Ovary (tissue), 9 donors: ENCODE results near the gene TBL1X. TPM values are rescaled to one million over a fixed set of nuclear protein-coding genes. Genes with fewer than 3 reads are reported as not detected.

Experiments used
- DNase-seq, 5 donors: peaks; one replicate each; pipeline ENCODE4 v3.0.0-alpha.2; 2019 to 2020
- H3K27ac ChIP-seq, 2 donors: fragments of 200-600 bp; one replicate each; pipeline versions ENCODE4 v1.5.1 to v1.8.0; 2019 to 2022
- H3K27me3 ChIP-seq: fragments of 200-600 bp; one replicate; pipeline ENCODE4 v1.8.0; 2022
- H3K36me3 ChIP-seq: fragments of 200-600 bp; sonication (generic); one replicate; pipeline ENCODE4 v1.5.1; 2019
- H3K4me1 ChIP-seq: one replicate; pipeline ENCODE4 v1.8.1; 2013; ENCODE audit warnings: mild to moderate bottlenecking, moderate library complexity; ENCODE audit not compliant: insufficient read depth
- H3K4me3 ChIP-seq: fragments of 200-600 bp; sonication (generic); one replicate; pipeline ENCODE4 v1.5.1; 2017
- H3K9me3 ChIP-seq, 2 donors: fragments of 200-600 bp in 1 of 2; sonication (generic) in 1 of 2; one replicate each; pipeline versions ENCODE4 v1.5.1 to v1.8.1; 2013 to 2019; ENCODE audit warnings: mild to moderate bottlenecking in 1 of 2, moderate library complexity in 1 of 2
- CTCF ChIP-seq, 3 donors: fragments of 450-650 bp in 2 of 3; fragments of 200-600 bp in 1 of 3; IDR thresholded peaks; one replicate each; pipeline versions ENCODE4 v1.5.1 to v1.8.0; 2016 to 2022; ENCODE audit warnings: antibody characterized with exemption in 3 of 3, mild to moderate bottlenecking in 1 of 3
- EP300 ChIP-seq: sonication (generic); formaldehyde crosslinking; IDR thresholded peaks from one replicate; pipeline ENCODE4 v1.6.1; 2017; ENCODE audit warnings: antibody characterized with exemption
- POLR2A ChIP-seq: fragments of 450-650 bp; IDR thresholded peaks from one replicate; pipeline ENCODE4 v1.6.1; 2017; ENCODE audit warnings: antibody characterized with exemption, mild to moderate bottlenecking, moderate library complexity
- WGBS, 3 donors: extraction: QIAGEN DNeasy Blood & Tissue Kit in 1 of 3; methylation state at CpG; one replicate each; pipeline versions ENCODE4 v1.1.5 to v1.1.7; 2013 to 2017; 5-methylcytosine and 5-hydroxymethylcytosine counted together
- intact Hi-C, 4 donors: fragments of 100-400 bp; cut with DNase I; formaldehyde crosslinking; loops; one replicate each; pipeline versions ENCODE4 v1.11.0 to v1.15.1; 2022 to 2023
- polyA plus RNA-seq, 2 donors: library from polyadenylated mRNA; stranded (reverse); fragments of 200-250 nt in 1 of 2; fragments of 350-450 nt in 1 of 2; fragmentation: Illumina TruSeq in 1 of 2; extraction: RNeasy Lipid Tissue Mini Kit (QIAGEN cat#74804) in 1 of 2; gene quantifications; one replicate each; pipeline ENCODE4 v1.2.3, GENCODE V29; 2013 to 2014
- total RNA-seq, 7 donors: library from RNA; depleted of rRNA in 2 of 7; stranded (reverse); fragments of >200 nt in 2 of 7; fragmentation: NEBNext Ultra II Directional in 3 of 7; extraction: Animal tissue kit (Norgen Biotek cat#: 25700) in 3 of 7; gene quantifications; one replicate each; pipeline versions ENCODE4 v1.1.0 to v1.2.4, GENCODE V29; 2016 to 2023
- donor health status: DM: no; HTN: no; CAD: no; lungs with moderate emphysema.
- donor health status: DM: no; HTN: no; CAD: no.
- donor health status: Bipolar disorder and iron deficiency.
- donor health status: DM: yes; HTN: yes; CAD: no.
- donor health status: DM: no; HTN: no; CAD: no.
- donor health status: DM: yes; HTN: yes; CAD: no.

The TBL1X gene
- total and polyA plus RNA-seq, 9 donors = 11.3 to 50.5 (median 32.0) TPM

GRCh38 chrX:9501362-9501761 is 36.5 kb downstream of the TBL1X start:
- H3K4me1 ChIP-seq = no peaks in the 10 kb centered on the region
- WGBS, 3 donors = 67 to 87% (median 86%) methylated on average over 2 of the region's 2 CpGs
- intact Hi-C loops = no loop called here
- no peaks in the 10 kb centered on the region for H3K27me3 ChIP-seq
- H3K27ac ChIP-seq = no peak overlapping the region
- TF ChIP-seq EP300 = no peak
- TF ChIP-seq CTCF (IDR thresholded peaks at IDR 0.05) = no peak
- no peak for TF ChIP-seq POLR2A
- H3K9me3 ChIP-seq = no peaks in the 10 kb centered on the region
- H3K4me3 ChIP-seq = no peak overlapping the region
- DNase-seq = no peak
- H3K36me3 ChIP-seq = no peaks in the 10 kb centered on the region

GRCh38 chrX:9503261-9503660 is 38.4 kb downstream of the TBL1X start:
- Histone ChIP-seq H3K9me3 (no peaks in the 10 kb centered on the region), H3K4me1 (no peaks in the 10 kb centered on the region), H3K27ac (no peak overlapping the region), H3K4me3 (no peak overlapping the region), H3K36me3 (no peaks in the 10 kb centered on the region), H3K27me3 (no peaks in the 10 kb centered on the region)
- intact Hi-C loops = no loop called here
- TF ChIP-seq CTCF (IDR thresholded peaks at IDR 0.05) (no peak), POLR2A (no peak), EP300 (no peak)
- DNase-seq = no peak
- 78 to 80% (median 79%) methylated on average over 7 to 8 of the region's 8 CpGs for WGBS, 3 donors

GRCh38 chrX:9510366-9510765 is 45.5 kb downstream of the TBL1X start:
- intact Hi-C loops = no loop called here
- WGBS, 3 donors = 71 to 83% (median 76%) methylated on average over 2 of the region's 2 CpGs

GRCh38 chrX:9510980-9511379 is 46.1 kb downstream of the TBL1X start:
- 76 to 81% (median 78%) methylated on average over 3 of the region's 3 CpGs for WGBS, 3 donors
- no peaks in the 10 kb centered on the region for H3K27me3 ChIP-seq
- H3K9me3 ChIP-seq = no peaks in the 10 kb centered on the region
- H3K4me3 ChIP-seq = no peak overlapping the region
- H3K4me1 ChIP-seq = peaks cover 5% of the 10 kb centered on the region
- DNase-seq = no peak
- TF ChIP-seq EP300 = no peak
- no peaks in the 10 kb centered on the region for H3K36me3 ChIP-seq
- no peak overlapping the region for H3K27ac ChIP-seq
- intact Hi-C loops = no loop called here

More at GRCh38 chrX:9510366-9510765, 45.5 kb downstream of the TBL1X start:
- no peak for TF ChIP-seq CTCF (IDR thresholded peaks at IDR 0.05)
- TF ChIP-seq EP300 = no peak
- no peak for TF ChIP-seq POLR2A
- Histone ChIP-seq H3K27ac (no peak overlapping the region), H3K4me3 (no peak overlapping the region), H3K27me3 (no peaks in the 10 kb centered on the region), H3K4me1 (peaks cover 3% of the 10 kb centered on the region), H3K36me3 (no peaks in the 10 kb centered on the region), H3K9me3 (no peaks in the 10 kb centered on the region)
- DNase-seq = no peak

GRCh38 chrX:9515489-9515888 is 50.6 kb downstream of the TBL1X start:
- Histone ChIP-seq H3K4me1 (peaks cover 5% of the 10 kb centered on the region), H3K36me3 (no peaks in the 10 kb centered on the region), H3K27ac (no peak overlapping the region), H3K4me3 (no peak overlapping the region), H3K9me3 (no peaks in the 10 kb centered on the region), H3K27me3 (no peaks in the 10 kb centered on the region)
- intact Hi-C loops = no loop called here
- no peak for TF ChIP-seq CTCF (IDR thresholded peaks at IDR 0.05)
- TF ChIP-seq EP300 = no peak
- TF ChIP-seq POLR2A = no peak
- WGBS, 3 donors = 28 to 34% (median 29%) methylated on average over 10 of the region's 10 CpGs
- no peak for DNase-seq
